ENCODE results near the gene FAM240A. TPM values are rescaled to one million over a fixed set of nuclear protein-coding genes. Genes with fewer than 3 reads are reported as not detected.

The FAM240A gene
- total and polyA plus RNA-seq, 4 donors = not detected

GRCh38 chr3:46664971-46665762, 52.8 kb downstream of the FAM240A start:
- ATAC-seq (ENCODE audit: insufficient read depth, low FRiP score) (no peak), DNase-seq (no peak)
- no peak for TF ChIP-seq CTCF (IDR thresholded peaks at IDR 0.05; ENCODE audit: control extremely low read depth, extremely low read depth)
- Histone ChIP-seq H3K4me1 (ENCODE audit: control insufficient read depth in 5 of 5, insufficient read depth in 5 of 5, low read length in 5 of 5) (peaks cover 0 to 26% (median 11%) of the 10 kb centered on the region in 5 donors), H3K9ac (ENCODE audit: insufficient read depth in 1 of 2, low read length in 2 of 2) (no peak overlapping the region), H3K4me3 (no peak overlapping the region), H3K27ac (ENCODE audit: low read depth in 1 of 2, low read length in 1 of 2) (peak overlapping the region in 1 of 2 donors; percentile 55), H3K36me3 (ENCODE audit: control insufficient read depth in 4 of 4, insufficient read depth in 4 of 4, low read length in 4 of 4) (no peaks in the 10 kb centered on the region), H3K9me3 (ENCODE audit: control insufficient read depth in 4 of 4, insufficient read depth in 3 of 4, low read length in 3 of 4) (no peaks in the 10 kb centered on the region), H3K27me3 (ENCODE audit: control insufficient read depth in 3 of 3, insufficient read depth in 3 of 3, low read length in 2 of 3) (no peaks in the 10 kb centered on the region)
- WGBS, 2 donors = 77 to 86% methylated on average over 23 of the region's 23 CpGs

- WGBS, 2 donors = 87 to 96% methylated on average over 9 of the region's 9 CpGs
Observed at GRCh38 chr3:46665763-46666452, 53.6 kb downstream of the FAM240A start.

GRCh38 chr3:46666453-46666845, 54.1 kb downstream of the FAM240A start:
- H3K27me3 ChIP-seq (ENCODE audit: control insufficient read depth in 3 of 3, insufficient read depth in 3 of 3, low read length in 2 of 3) = no peaks in the 10 kb centered on the region
- peaks cover 0 to 23% (median 11%) of the 10 kb centered on the region in 5 donors for H3K4me1 ChIP-seq (ENCODE audit: control insufficient read depth in 5 of 5, insufficient read depth in 5 of 5, low read length in 5 of 5)
- DNase-seq = no peak
- no peak for TF ChIP-seq CTCF (IDR thresholded peaks at IDR 0.05; ENCODE audit: control extremely low read depth, extremely low read depth)
- no peaks in the 10 kb centered on the region for H3K9me3 ChIP-seq (ENCODE audit: control insufficient read depth in 4 of 4, insufficient read depth in 3 of 4, low read length in 3 of 4)
- no peak for ATAC-seq (ENCODE audit: insufficient read depth, low FRiP score)
- 57 to 79% methylated on average over 7 of the region's 7 CpGs for WGBS, 2 donors
- H3K9ac ChIP-seq (ENCODE audit: insufficient read depth in 1 of 2, low read length in 2 of 2) = no peak overlapping the region
- H3K36me3 ChIP-seq (ENCODE audit: control insufficient read depth in 4 of 4, insufficient read depth in 4 of 4, low read length in 4 of 4) = peaks cover 0 to 8% (median 0%) of the 10 kb centered on the region in 4 donors
- H3K4me3 ChIP-seq = no peak overlapping the region
- peak overlapping the region in 1 of 2 donors; percentile 17 for H3K27ac ChIP-seq (ENCODE audit: low read depth in 1 of 2, low read length in 1 of 2)

More at GRCh38 chr3:46665763-46666452, 53.6 kb downstream of the FAM240A start:
- H3K4me3 ChIP-seq = no peak overlapping the region
- H3K27me3 ChIP-seq (ENCODE audit: control insufficient read depth in 3 of 3, insufficient read depth in 3 of 3, low read length in 2 of 3) = no peaks in the 10 kb centered on the region
- ATAC-seq (ENCODE audit: insufficient read depth, low FRiP score) (no peak), DNase-seq (no peak)
- H3K36me3 ChIP-seq (ENCODE audit: control insufficient read depth in 4 of 4, insufficient read depth in 4 of 4, low read length in 4 of 4) = peaks cover 0 to 2% (median 0%) of the 10 kb centered on the region in 4 donors
- H3K27ac ChIP-seq (ENCODE audit: low read depth in 1 of 2, low read length in 1 of 2) = peak overlapping the region in 1 of 2 donors; percentile 17
- H3K4me1 ChIP-seq (ENCODE audit: control insufficient read depth in 5 of 5, insufficient read depth in 5 of 5, low read length in 5 of 5) = peaks cover 0 to 24% (median 11%) of the 10 kb centered on the region in 5 donors
- H3K9me3 ChIP-seq (ENCODE audit: control insufficient read depth in 4 of 4, insufficient read depth in 3 of 4, low read length in 3 of 4) = no peaks in the 10 kb centered on the region
- TF ChIP-seq CTCF (IDR thresholded peaks at IDR 0.05; ENCODE audit: control extremely low read depth, extremely low read depth) = no peak
- H3K9ac ChIP-seq (ENCODE audit: insufficient read depth in 1 of 2, low read length in 2 of 2) = no peak overlapping the region

All from lung (tissue), 12 donors.